Renal cortical epithelial cell (primary cell): Measurements from ENCODE around the gene UCK2. TPM values are rescaled to one million over a fixed set of nuclear protein-coding genes. Genes with fewer than 3 reads are reported as not detected.
A peak's percentile ranks its signal among the peaks of the same experiment; 100 is the strongest.

ENCODE experiments used
- DNase-seq: peaks from one replicate; pipeline ENCODE4 v3.0.0-alpha.2; 2011; ENCODE audit warnings: low read depth
- total RNA-seq: library from RNA; depleted of rRNA; stranded (reverse); fragments of >200 nt; gene quantifications from 2 replicates; pipeline ENCODE4 v1.2.3, GENCODE V29; 2014

Gene UCK2
- total RNA-seq, 1 donor from 2014 or later: 62.4 TPM

GRCh38 chr1:165855010-165855838 lies 27.8 kb downstream of the UCK2 start:
- DNase-seq: no peak

GRCh38 chr1:165856021-165856420 lies 28.6 kb downstream of the UCK2 start:
- no peak for DNase-seq

- DNase-seq: no peak
These were observed 29.2 kb downstream of the UCK2 start for GRCh38 chr1:165856606-165857005.

- peak; percentile 87 for DNase-seq
These were observed 29.8 kb downstream of the UCK2 start for GRCh38 chr1:165857046-165857801.

- DNase-seq: no peak
These were observed 31.0 kb downstream of the UCK2 start for GRCh38 chr1:165858364-165858823.

- no peak for DNase-seq
These were observed 31.8 kb downstream of the UCK2 start for GRCh38 chr1:165858967-165859845.

- DNase-seq: no peak
These were observed 32.7 kb downstream of the UCK2 start for GRCh38 chr1:165860065-165860464.

- no peak for DNase-seq
These were observed 34.5 kb downstream of the UCK2 start for GRCh38 chr1:165861911-165862310.

GRCh38 chr1:165862448-165862847 lies 35.0 kb downstream of the UCK2 start:
- no peak for DNase-seq

- DNase-seq: no peak
These were observed 35.9 kb downstream of the UCK2 start for GRCh38 chr1:165863346-165863745.

- DNase-seq: no peak
These were observed 38.4 kb downstream of the UCK2 start for GRCh38 chr1:165865633-165866340.

GRCh38 chr1:165869343-165869742 lies 41.9 kb downstream of the UCK2 start:
- no peak for DNase-seq

- peak; percentile 87 for DNase-seq
These were observed 44.1 kb downstream of the UCK2 start for GRCh38 chr1:165871311-165872067.

GRCh38 chr1:165873481-165873880 lies 46.1 kb downstream of the UCK2 start:
- no peak for DNase-seq

- no peak for DNase-seq
These were observed 47.2 kb downstream of the UCK2 start for GRCh38 chr1:165874643-165875042.

GRCh38 chr1:165875171-165875570 lies 47.8 kb downstream of the UCK2 start:
- no peak for DNase-seq

GRCh38 chr1:165875604-165876003 lies 48.2 kb downstream of the UCK2 start:
- DNase-seq: no peak

- no peak for DNase-seq
These were observed 48.7 kb downstream of the UCK2 start for GRCh38 chr1:165876121-165876520.

GRCh38 chr1:165877411-165877810 lies 50.0 kb downstream of the UCK2 start:
- no peak for DNase-seq

- DNase-seq: no peak
These were observed 50.6 kb downstream of the UCK2 start for GRCh38 chr1:165877940-165878556.
